Stimulated activated CD8-positive, alpha-beta memory T cell treated with anti-CD3 and anti-CD28 coated beads, Interleukin-15, amount 100 ng/mL, for 48 hours (primary cell): ENCODE measurements around the gene SORL1-AS1.
A peak's percentile ranks its signal among the peaks of the same experiment; 100 is the strongest.

Experiments used
- DNase-seq, 2 donors: peaks; one replicate each; pipeline ENCODE4 v3.0.0-alpha.2; 2020; ENCODE audit warnings: low read depth in 2 of 2

Gene SORL1-AS1

GRCh38 chr11:121451986-121452608 lies 670 bp downstream of the SORL1-AS1 start, which contains the start of gene SORL1:
Gene SORL1, plus strand, starts transcription at chr11:121452314. Its CDS starts 18 bp downstream, at chr11:121452332.
- DNase-seq: peak; percentile 59 to 64

DNA sequence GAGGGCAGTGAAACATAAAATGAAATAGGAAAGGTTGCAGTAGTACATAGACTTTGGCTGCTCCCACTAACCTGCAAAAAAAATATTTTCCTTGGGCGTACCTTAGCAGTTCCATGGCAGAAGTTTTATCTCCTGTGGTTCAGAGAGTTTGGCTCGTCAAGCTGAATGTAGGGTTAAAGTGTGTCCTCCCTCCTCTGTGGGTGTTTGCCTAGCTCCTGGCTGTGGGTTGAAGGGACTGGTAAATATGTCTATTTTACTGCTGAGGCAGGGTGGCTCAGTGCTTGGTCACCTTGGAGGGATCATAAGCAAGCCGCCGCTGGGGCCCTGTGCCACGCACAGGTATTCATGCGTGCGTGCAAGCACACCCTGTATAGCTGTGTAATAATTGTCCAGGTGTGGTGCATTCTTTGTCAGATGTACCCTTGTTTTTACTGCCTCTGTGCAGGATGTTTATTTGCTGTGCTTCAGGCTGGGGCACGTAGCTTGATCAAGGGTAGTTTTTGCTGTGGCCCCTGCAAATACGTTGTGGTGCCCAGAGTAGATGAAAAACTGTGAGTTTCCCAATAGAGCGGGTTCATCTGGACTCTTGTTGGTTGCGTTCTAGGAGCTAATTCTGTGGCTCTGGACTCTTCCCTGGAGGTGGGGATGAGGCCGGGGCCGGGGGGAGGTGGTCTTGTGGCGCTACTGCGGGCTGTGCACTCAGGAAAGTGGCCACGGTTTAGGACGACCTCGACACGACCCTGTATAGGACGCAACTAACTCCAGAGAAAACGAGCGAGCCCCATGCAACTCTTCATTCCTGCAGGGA lies 1.4 kb downstream of the SORL1-AS1 start:
- DNase-seq: no peak

DNA sequence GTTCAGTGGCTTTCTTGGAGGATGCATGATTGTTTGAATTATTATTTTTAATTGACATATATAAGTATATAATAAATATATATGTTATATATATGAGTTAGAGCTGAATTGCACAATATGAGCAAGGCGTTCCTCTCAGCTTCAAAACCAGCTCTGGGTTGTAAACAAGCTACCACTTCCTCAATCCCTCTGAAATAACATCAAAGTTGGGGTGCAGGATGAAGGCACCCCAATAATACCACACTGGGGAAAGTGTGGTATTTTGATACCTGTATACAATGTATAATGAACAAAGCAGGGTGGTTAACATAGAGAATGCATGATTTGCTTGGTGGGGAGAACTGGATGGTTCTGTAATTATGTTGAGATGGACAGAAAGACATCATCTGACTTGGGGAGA lies 2.4 kb downstream of the SORL1-AS1 start:
- no peak for DNase-seq

- DNase-seq: no peak
Measured at GRCh38 chr11:121449626-121450025, 3.1 kb downstream of the SORL1-AS1 start.

GRCh38 chr11:121449123-121449522 lies 3.6 kb downstream of the SORL1-AS1 start:
- no peak for DNase-seq

DNA sequence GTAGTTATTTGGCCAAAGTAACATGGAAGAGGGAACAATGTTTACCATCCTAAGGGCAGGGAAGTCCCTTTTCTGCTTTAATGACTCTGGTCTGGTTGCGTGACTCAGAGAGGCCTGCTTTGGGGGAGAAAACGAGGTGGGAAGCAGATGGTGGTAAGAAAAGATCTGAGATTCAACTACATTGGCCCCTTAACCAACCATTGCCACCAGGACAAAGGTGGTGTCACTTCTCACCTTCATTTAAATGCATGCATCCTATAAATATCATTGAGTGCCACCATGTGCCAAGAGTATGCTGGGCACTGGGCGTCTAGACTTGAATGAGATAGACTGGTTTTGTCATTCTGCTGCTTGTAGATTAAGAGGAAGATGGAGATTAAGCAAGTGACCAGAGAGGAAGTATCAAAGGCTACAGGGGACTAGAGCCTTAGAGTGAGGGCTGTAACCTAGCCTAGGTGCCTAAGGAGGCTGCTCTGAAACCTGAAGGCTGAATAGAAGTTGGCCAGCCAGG lies 4.3 kb downstream of the SORL1-AS1 start:
- no peak for DNase-seq

- DNase-seq: no peak
Measured at GRCh38 chr11:121448011-121448410, 4.8 kb downstream of the SORL1-AS1 start.

DNA sequence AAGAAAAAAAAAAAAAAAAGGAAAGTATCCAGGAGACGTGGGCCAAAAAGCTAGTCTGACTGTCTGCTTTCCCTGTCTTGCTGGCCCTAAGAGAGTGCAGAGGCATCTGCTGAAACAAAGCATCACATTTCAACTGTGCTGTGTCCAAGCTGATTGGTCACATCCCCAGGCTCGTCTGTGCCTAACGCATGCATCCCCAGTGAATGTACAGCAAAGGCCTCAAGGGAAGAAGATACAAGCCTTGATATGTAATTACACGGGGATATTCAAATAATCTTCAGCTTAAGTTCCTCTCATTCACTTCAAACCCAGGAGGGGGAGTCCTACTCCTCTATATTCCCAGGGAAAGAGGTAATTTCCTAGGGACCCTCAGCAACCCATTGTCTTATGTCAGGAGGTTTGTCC lies 6.0 kb downstream of the SORL1-AS1 start:
- no peak for DNase-seq

DNA sequence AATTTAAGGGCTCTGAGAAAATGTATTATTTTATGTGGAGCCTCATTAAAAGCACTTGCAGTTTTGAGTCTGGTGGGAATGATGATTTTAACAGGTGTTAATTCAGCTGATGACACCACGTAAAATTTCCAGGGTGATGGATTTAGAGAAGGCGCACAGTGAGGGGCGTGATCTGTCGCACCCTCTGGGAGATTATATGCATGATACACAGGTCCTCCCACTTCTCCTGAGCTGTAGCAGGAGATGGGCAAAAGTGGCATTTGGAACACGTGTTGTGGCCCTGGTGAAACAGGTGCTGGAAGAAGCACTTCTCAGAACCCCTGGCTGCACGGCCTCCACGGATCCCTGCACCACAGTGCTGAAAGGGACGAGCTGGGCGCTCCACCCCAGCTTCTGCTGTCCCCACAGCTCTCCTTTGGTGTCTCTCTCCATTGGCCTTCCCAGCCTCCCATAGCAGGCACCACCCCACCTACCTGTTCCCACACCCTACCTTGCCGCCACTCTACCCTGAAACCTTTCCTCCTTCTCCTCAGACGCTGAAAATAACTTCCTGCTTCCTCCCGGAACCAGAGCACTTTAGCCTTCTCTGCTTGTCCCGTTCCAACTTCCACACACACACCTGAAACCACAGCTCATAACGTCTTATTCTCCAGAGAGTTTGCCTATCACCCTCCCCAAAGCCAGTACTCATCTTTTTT lies 7.5 kb downstream of the SORL1-AS1 start:
- DNase-seq: no peak

- DNase-seq: no peak
Measured at GRCh38 chr11:121444526-121444925, 8.2 kb downstream of the SORL1-AS1 start.

- no peak for DNase-seq
Measured at GRCh38 chr11:121443688-121444275, 9.0 kb downstream of the SORL1-AS1 start.

- no peak for DNase-seq
Measured at GRCh38 chr11:121441521-121441920, 11.2 kb downstream of the SORL1-AS1 start.

DNA sequence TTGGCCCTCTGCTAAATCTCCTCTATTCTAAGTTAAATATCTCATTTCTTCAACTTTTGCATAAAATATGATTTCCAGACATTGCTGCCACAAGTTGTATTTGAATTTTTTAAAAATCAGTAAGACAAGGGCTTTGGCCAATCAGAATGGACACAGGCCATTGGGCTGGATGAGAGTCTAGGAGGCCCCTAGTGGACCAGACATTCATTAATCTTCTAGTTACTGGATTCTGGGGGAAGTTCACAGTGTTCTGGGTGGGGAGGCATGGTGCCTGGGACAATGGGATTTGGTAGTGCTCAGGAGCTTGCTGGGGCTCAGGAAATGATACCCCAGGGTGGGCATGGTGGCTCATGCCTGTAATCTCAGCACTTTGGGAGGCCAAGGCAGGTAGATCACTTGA lies 13.0 kb downstream of the SORL1-AS1 start:
- DNase-seq: no peak

GRCh38 chr11:121439337-121439736 lies 13.4 kb downstream of the SORL1-AS1 start:
- no peak for DNase-seq

- no peak for DNase-seq
Measured at GRCh38 chr11:121437686-121438078, 15.1 kb downstream of the SORL1-AS1 start.

GRCh38 chr11:121437018-121437685 lies 15.6 kb downstream of the SORL1-AS1 start:
- no peak for DNase-seq

GRCh38 chr11:121435551-121436511 lies 16.9 kb downstream of the SORL1-AS1 start:
- DNase-seq: no peak

- no peak for DNase-seq
Measured at GRCh38 chr11:121435132-121435531, 17.6 kb downstream of the SORL1-AS1 start.

DNA sequence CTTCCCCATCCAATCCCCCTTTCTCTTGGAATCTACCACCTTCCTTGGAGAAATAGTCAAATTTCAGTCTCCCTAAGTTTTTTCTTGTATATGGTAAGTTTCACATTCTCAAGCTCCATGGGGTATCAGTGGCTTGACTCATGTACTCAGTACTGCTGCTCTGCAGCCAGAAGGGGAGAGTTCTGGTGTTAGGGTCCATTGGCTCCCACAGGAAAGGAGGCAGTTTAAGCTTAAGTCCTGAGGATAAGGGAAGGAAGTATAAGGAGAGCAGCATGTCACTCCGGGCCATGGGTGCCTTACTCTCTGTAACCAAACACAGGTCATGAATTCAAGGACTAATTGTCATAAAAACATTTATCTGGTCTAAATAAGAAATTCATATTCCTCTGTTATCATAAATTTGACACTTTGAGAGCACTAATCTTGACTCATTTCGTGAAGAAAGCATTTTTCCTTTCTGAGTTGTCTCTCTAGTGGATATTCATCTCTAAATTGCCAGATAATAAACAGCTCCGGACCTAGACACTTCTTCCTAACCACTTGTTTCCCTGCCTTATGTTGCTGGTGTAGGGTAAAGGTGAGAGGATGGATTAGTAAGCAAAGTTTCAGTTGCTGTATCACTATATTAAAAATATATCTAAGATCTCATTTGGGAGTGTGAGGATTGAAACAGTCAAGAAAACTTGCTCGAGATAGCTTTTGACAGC lies 20.8 kb downstream of the SORL1-AS1 start:
- no peak for DNase-seq

DNA sequence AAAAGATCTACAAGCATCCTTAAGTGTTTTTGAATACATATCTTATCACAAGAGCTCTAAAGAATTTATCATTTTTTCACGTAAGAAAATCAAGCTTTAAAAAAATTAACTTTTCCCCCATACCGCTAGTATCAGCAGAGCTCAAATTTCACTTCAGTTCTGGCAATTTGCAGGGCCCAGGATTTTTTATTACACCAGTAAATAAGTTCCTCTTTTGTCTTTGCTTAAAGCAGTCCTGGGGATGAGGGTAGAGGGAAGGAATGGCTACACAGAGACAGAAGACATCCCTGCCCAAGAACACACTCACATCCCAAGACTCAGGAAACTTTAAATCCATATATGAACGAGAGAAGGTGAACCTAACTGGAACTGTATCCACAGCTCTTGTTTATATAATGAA lies 23.2 kb downstream of the SORL1-AS1 start:
- DNase-seq: no peak
